SK-N-SH treated with all-trans-retinoic acid at 6 μM for 48 hours (cell line): ENCODE results near the gene B4GALT1.

Experiments used
- ATAC-seq: fragments of 200-7000 bp; cut with Tn5 transposase; 3 replicates; pipeline ENCODE4 v1.9.1; 2020; ENCODE audit warnings: mild to moderate bottlenecking, moderate library complexity
- ARNTL ChIP-seq: fragments of 450-650 bp; formaldehyde crosslinking; IDR thresholded peaks from 2 replicates; pipeline ENCODE4 v1.5.0; 2020; ENCODE audit warnings: low read depth, mild to moderate bottlenecking, moderate library complexity, borderline replicate concordance
- BACH2 ChIP-seq: fragments of 250-450 bp; sonication (Bioruptor Pico); IDR thresholded peaks from 2 replicates; pipeline ENCODE4 v1.9.0; 2021; ENCODE audit warnings: mild to moderate bottlenecking, borderline replicate concordance
- CREB5 ChIP-seq: fragments of 250-450 bp; sonication (Bioruptor Pico); IDR thresholded peaks from 2 replicates; pipeline ENCODE4 v1.5.1; 2020; ENCODE audit warnings: low read depth, mild to moderate bottlenecking, moderate library complexity
- CSDC2 ChIP-seq: fragments of 250-450 bp; sonication (Bioruptor Pico); IDR thresholded peaks from 2 replicates; pipeline ENCODE4 v1.5.0; 2020; ENCODE audit warnings: mild to moderate bottlenecking, moderate library complexity
- ESRRG ChIP-seq: fragments of 250-450 bp; sonication (Bioruptor Pico); IDR thresholded peaks from 2 replicates; pipeline ENCODE4 v1.6.1; 2021; ENCODE audit warnings: mild to moderate bottlenecking
- GLIS3 ChIP-seq: fragments of 250-450 bp; sonication (Bioruptor Pico); IDR thresholded peaks from 2 replicates; pipeline ENCODE4 v1.5.0; 2020; ENCODE audit warnings: mild to moderate bottlenecking, moderate library complexity
- ISL1 ChIP-seq: fragments of 250-450 bp; sonication (Bioruptor Pico); IDR thresholded peaks from 2 replicates; pipeline ENCODE4 v2.1.2; 2022; ENCODE audit warnings: mild to moderate bottlenecking, moderate library complexity
- OSR1 ChIP-seq: fragments of 250-450 bp; sonication (Bioruptor Pico); IDR thresholded peaks from 2 replicates; pipeline ENCODE4 v1.8.0; 2022; ENCODE audit warnings: moderate library complexity, mild to moderate bottlenecking, inconsistent platforms
- PATZ1 ChIP-seq: fragments of 250-450 bp; sonication (Bioruptor Pico); IDR thresholded peaks from 2 replicates; pipeline ENCODE4 v1.8.0; 2020; ENCODE audit warnings: mild to moderate bottlenecking, moderate library complexity, borderline replicate concordance
- POU6F1 ChIP-seq: fragments of 250-450 bp; sonication (Bioruptor Pico); IDR thresholded peaks from 2 replicates; pipeline ENCODE4 v1.8.0; 2021; ENCODE audit warnings: low read depth, mild to moderate bottlenecking, moderate library complexity, borderline replicate concordance
- PPARA ChIP-seq: fragments of 250-450 bp; sonication (Bioruptor Pico); IDR thresholded peaks from 2 replicates; pipeline ENCODE4 v1.5.0; 2020; ENCODE audit warnings: mild to moderate bottlenecking, borderline replicate concordance
- RARB ChIP-seq: fragments of 250-450 bp; sonication (Bioruptor Pico); IDR thresholded peaks from 2 replicates; pipeline ENCODE4 v1.8.0; 2021; ENCODE audit warnings: mild to moderate bottlenecking, moderate library complexity
- SNAI2 ChIP-seq: fragments of 250-450 bp; sonication (Bioruptor Pico); IDR thresholded peaks from 2 replicates; pipeline ENCODE4 v1.5.0; 2020; ENCODE audit warnings: mild to moderate bottlenecking, moderate library complexity
- TCF4 ChIP-seq: fragments of 250-450 bp; sonication (Bioruptor Pico); IDR thresholded peaks from 2 replicates; pipeline ENCODE4 v1.8.0; 2021; ENCODE audit warnings: mild to moderate bottlenecking, moderate library complexity, borderline replicate concordance
- TOX ChIP-seq: fragments of 250-450 bp; sonication (Bioruptor Pico); IDR thresholded peaks from 2 replicates; pipeline ENCODE4 v1.8.0; 2021; ENCODE audit warnings: mild to moderate bottlenecking, moderate library complexity, borderline replicate concordance
- ZC3H10 ChIP-seq: fragments of 250-450 bp; sonication (Bioruptor Pico); IDR thresholded peaks from 2 replicates; pipeline ENCODE4 v1.5.1; 2021; ENCODE audit warnings: mild to moderate bottlenecking, moderate library complexity
- ZFP3 ChIP-seq: fragments of 250-450 bp; sonication (Bioruptor Pico); IDR thresholded peaks from 2 replicates; pipeline ENCODE4 v1.5.0; 2020; ENCODE audit warnings: mild to moderate bottlenecking, moderate library complexity
- ZFP30 ChIP-seq: fragments of 450-650 bp; formaldehyde crosslinking; IDR thresholded peaks from 2 replicates; pipeline ENCODE4 v1.5.0; 2022; ENCODE audit warnings: mild to moderate bottlenecking, moderate library complexity
- ZNF565 ChIP-seq: fragments of 450-650 bp; formaldehyde crosslinking; conservative IDR thresholded peaks from 2 replicates; pipeline ENCODE4 v1.5.0; 2020; ENCODE audit warnings: low read depth, mild to moderate bottlenecking, moderate library complexity
- ZNF70 ChIP-seq: fragments of 450-650 bp; formaldehyde crosslinking; IDR thresholded peaks from 2 replicates; pipeline ENCODE4 v1.5.0; 2020; ENCODE audit warnings: mild to moderate bottlenecking, moderate library complexity
- TF ChIP-seq, protein P1 (sequence below): fragments of 250-450 bp; sonication (Bioruptor Pico); IDR thresholded peaks from 2 replicates; pipeline ENCODE4 v1.5.1; 2021; ENCODE audit warnings: mild to moderate bottlenecking, moderate library complexity
- TF ChIP-seq, protein P2 (sequence below): fragments of 250-450 bp; sonication (Bioruptor Pico); IDR thresholded peaks from 2 replicates; pipeline ENCODE4 v1.5.0; 2020; ENCODE audit warnings: mild to moderate bottlenecking, moderate library complexity

Gene B4GALT1

DNA sequence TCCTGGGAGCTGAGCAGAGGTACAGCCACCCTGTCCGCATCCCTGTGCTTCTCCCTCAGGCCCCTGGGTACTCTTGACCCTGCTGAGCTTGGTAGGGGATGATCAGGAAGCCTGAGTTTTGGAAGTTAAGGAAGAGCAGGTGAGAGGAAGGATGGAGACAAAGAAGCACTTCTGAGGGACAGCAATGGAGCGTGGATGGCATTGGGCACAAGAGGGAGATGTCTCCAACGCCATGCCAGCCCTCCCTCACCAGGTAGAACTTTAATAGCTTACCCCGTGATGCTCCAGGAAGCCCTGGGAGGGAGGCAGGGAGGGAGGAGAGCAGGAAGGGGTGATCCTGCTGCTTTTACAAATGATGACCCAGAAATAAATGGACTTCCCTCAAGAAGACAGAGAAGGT lies 60.8 kb downstream of the B4GALT1 start:
- TF ChIP-seq PATZ1 (CRISPR knock-in tag) (no peak), CREB5 (no peak), PPARA (no peak), OSR1 (no peak), ZNF70 (CRISPR knock-in tag) (no peak), ZFP30 (CRISPR knock-in tag) (no peak), SNAI2 (no peak), CSDC2 (no peak), ESRRG (CRISPR knock-in tag) (no peak), POU6F1 (CRISPR knock-in tag) (no peak), ZFP3 (CRISPR knock-in tag) (no peak), ZC3H10 (CRISPR knock-in tag) (no peak), RARB (CRISPR knock-in tag) (no peak), TCF4 (CRISPR knock-in tag) (no peak), ARNTL (no peak), ISL1 (no peak), BACH2 (CRISPR knock-in tag) (no peak)
- TF ChIP-seq, protein P1, sequence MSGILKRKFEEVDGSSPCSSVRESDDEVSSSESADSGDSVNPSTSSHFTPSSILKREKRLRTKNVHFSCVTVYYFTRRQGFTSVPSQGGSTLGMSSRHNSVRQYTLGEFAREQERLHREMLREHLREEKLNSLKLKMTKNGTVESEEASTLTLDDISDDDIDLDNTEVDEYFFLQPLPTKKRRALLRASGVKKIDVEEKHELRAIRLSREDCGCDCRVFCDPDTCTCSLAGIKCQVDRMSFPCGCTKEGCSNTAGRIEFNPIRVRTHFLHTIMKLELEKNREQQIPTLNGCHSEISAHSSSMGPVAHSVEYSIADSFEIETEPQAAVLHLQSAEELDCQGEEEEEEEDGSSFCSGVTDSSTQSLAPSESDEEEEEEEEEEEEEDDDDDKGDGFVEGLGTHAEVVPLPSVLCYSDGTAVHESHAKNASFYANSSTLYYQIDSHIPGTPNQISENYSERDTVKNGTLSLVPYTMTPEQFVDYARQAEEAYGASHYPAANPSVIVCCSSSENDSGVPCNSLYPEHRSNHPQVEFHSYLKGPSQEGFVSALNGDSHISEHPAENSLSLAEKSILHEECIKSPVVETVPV (CRISPR knock-in tag): no peak
- TF ChIP-seq, protein P2, sequence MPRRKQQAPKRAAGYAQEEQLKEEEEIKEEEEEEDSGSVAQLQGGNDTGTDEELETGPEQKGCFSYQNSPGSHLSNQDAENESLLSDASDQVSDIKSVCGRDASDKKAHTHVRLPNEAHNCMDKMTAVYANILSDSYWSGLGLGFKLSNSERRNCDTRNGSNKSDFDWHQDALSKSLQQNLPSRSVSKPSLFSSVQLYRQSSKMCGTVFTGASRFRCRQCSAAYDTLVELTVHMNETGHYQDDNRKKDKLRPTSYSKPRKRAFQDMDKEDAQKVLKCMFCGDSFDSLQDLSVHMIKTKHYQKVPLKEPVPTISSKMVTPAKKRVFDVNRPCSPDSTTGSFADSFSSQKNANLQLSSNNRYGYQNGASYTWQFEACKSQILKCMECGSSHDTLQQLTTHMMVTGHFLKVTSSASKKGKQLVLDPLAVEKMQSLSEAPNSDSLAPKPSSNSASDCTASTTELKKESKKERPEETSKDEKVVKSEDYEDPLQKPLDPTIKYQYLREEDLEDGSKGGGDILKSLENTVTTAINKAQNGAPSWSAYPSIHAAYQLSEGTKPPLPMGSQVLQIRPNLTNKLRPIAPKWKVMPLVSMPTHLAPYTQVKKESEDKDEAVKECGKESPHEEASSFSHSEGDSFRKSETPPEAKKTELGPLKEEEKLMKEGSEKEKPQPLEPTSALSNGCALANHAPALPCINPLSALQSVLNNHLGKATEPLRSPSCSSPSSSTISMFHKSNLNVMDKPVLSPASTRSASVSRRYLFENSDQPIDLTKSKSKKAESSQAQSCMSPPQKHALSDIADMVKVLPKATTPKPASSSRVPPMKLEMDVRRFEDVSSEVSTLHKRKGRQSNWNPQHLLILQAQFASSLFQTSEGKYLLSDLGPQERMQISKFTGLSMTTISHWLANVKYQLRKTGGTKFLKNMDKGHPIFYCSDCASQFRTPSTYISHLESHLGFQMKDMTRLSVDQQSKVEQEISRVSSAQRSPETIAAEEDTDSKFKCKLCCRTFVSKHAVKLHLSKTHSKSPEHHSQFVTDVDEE (CRISPR knock-in tag): no peak
- TF ChIP-seq, all 23 proteins: peak for 0
- no peak; the same call in 2 of the 3 replicates for ATAC-seq

- TF ChIP-seq ISL1 (0 out of 2 replicates have a peak, but pooled peaks have one; percentile 16), TCF4 (CRISPR knock-in tag) (no peak), ARNTL (no peak), TOX (CRISPR knock-in tag) (no peak), ESRRG (CRISPR knock-in tag) (no peak), GLIS3 (CRISPR knock-in tag) (no peak), BACH2 (CRISPR knock-in tag) (no peak), PPARA (no peak)
- ATAC-seq: peak; percentile 33
Observed at GRCh38 chr9:33105959-33106358, 61.2 kb downstream of the B4GALT1 start.

DNA sequence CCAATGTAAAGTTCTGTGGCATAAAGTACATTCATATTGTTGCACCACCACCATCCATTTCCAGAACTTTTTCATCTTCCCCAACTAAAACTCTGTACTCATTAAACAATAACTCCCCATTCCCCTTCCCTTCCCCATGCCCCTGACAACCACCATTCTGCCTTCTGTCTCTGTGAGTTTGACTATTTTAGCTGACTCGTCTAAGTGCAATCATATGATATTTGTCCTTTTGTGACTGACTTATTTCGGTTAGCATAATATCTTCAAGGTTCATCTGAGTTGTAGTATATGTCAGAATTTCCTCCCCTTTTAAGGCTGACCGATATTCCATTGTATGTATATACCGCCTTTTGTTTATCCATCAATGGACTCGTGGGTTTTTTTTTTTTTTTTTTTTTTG lies 61.6 kb downstream of the B4GALT1 start:
- no peak for ATAC-seq
- TF ChIP-seq, protein P2 (CRISPR knock-in tag): no peak
- TF ChIP-seq ARNTL: no peak
- no peak for TF ChIP-seq ZFP3 (CRISPR knock-in tag)
- TF ChIP-seq ZNF565 (CRISPR knock-in tag): no peak
- TF ChIP-seq PATZ1 (CRISPR knock-in tag): no peak
- TF ChIP-seq TOX (CRISPR knock-in tag): no peak
